NCI-H1417 treated with DMSO at 0.1 percent for 48 hours (cell line): Measurements from ENCODE around the gene TRPV2.

Source experiments
- DNase-seq: peaks from one replicate; lab custom pipeline; 2025; lab: John Stamatoyannopoulos, UW

Gene TRPV2

GRCh38 chr17:16406742-16407674 lies 8.4 kb upstream of the TRPV2 start:
- DNase-seq = no peak

- DNase-seq = no peak
Measured at GRCh38 chr17:16407911-16408588, 7.3 kb upstream of the TRPV2 start.

DNA sequence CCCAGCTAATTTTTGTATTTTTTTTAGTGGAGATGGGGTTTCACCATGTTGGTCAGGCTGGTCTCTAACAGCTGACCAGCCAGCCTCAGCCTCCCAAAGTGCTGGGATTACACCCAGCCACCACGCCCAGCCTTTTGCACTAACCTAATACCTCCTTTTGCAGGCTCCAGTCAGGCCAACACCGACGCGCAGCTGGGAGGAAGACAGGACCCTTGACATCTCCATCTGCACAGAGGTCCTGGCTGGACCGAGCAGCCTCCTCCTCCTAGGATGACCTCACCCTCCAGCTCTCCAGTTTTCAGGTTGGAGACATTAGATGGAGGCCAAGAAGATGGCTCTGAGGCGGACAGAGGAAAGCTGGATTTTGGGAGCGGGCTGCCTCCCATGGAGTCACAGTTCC lies 2.0 kb downstream of the TRPV2 start:
- DNase-seq = no peak

GRCh38 chr17:16417896-16418684 lies 2.7 kb downstream of the TRPV2 start:
- DNase-seq = no peak

DNA sequence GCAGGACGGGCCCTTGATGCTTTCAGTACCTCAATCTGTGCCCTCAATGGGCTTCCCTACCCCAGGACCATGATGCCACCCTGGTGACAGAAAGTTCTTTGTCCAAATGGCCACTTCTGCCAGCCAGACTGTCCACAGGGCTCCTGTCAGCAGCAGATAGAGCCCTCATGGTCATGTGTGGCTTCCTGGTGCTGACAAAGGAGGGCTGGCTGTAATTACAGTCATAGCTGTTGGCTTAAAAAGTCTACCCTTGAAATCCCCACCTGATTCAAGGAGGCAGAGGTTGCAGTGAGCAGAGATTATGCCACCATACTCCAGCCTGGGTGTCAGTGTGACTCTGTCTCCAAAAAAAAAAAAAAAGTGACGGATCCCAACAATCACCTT lies 3.3 kb downstream of the TRPV2 start:
- no peak for DNase-seq

GRCh38 chr17:16419074-16419928 lies 3.9 kb downstream of the TRPV2 start:
- DNase-seq = no peak

GRCh38 chr17:16419929-16420271 lies 4.5 kb downstream of the TRPV2 start:
- DNase-seq = no peak

- no peak for DNase-seq
Measured at GRCh38 chr17:16422416-16422815, 7.0 kb downstream of the TRPV2 start.

DNA sequence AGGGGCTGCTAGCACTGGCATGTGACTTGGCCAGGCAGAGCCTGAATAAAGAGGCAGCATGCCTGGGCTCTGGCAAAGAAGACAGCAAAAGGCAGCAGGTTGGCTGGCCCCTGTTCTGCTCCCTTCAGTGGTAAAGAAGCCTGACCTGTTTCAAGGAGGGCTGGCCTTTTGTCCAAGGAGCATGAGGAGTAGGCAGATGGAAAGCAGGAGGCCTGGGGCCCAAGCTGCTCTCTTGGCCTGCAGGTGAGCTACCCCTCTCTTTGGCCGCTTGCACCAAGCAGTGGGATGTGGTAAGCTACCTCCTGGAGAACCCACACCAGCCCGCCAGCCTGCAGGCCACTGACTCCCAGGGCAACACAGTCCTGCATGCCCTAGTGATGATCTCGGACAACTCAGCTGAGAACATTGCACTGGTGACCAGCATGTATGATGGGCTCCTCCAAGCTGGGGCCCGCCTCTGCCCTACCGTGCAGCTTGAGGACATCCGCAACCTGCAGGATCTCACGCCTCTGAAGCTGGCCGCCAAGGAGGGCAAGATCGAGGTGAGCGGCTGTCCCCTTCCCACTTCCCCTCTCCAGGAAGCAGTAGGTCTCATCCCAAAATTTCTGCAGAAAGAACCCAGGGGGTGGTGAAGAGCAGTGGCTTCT lies 8.0 kb downstream of the TRPV2 start:
- no peak for DNase-seq

- no peak for DNase-seq
Measured at GRCh38 chr17:16425202-16425601, 9.8 kb downstream of the TRPV2 start.

DNA sequence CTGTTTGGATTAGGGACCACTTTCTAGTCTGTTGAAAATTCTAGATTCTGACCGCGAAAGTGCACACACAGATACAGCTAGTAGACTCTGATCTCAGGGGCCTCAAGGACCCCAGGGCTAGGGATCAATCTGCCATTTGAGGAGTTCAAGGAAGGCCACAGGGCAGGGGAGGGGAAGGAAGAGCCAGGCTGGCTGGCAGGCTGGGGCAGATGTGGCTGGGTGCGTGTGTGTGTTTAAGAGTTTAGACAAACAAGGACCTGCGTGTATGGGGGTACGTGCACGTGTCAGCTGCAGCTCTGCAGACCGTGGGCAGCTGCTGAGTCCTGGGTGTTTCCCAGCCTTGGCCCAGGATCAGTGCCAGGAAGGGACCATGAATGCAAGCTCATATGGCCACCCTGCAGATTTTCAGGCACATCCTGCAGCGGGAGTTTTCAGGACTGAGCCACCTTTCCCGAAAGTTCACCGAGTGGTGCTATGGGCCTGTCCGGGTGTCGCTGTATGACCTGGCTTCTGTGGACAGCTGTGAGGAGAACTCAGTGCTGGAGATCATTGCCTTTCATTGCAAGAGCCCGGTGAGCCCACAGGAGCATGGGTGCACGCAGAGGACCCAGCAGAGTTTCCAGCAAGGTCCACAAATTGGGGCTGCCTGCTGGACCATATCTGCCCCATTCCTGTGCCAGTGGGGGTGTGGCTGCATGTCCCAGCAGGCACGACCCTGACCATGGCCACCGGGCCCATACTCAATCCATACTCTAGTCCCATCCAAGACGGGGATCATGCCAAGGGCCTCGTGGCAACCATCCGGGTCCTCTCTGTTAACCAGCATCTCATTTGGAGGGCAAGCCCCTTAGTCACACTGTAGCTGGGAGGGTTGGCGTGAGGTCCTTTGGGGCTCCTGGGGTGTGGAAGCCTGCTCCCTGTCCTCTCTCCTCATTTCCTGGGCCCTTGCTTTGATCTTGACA lies 10.6 kb downstream of the TRPV2 start:
- DNase-seq = no peak

DNA sequence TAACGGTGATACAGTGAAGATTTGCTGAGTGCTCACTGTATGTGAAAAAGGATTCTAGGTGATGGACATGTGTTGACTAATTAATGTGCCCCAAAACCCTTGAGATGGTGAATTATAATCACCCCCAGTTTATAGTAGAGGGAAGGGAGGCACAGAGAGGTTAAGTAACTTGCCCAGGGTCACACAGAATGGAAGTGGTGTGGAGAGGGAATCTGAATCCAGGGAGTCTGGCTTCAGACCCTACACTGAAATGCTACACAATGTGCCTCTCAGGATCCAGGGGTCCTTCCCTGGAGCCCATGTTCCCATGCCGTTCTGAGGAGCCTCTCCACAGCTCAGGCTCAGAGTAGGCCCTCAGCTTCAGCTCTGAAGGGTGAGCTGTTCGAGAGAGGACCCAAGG lies 11.6 kb downstream of the TRPV2 start:
- no peak for DNase-seq

- DNase-seq = no peak
Measured at GRCh38 chr17:16428098-16428882, 12.9 kb downstream of the TRPV2 start.

- no peak for DNase-seq
Measured at GRCh38 chr17:16429083-16429482, 13.7 kb downstream of the TRPV2 start.

DNA sequence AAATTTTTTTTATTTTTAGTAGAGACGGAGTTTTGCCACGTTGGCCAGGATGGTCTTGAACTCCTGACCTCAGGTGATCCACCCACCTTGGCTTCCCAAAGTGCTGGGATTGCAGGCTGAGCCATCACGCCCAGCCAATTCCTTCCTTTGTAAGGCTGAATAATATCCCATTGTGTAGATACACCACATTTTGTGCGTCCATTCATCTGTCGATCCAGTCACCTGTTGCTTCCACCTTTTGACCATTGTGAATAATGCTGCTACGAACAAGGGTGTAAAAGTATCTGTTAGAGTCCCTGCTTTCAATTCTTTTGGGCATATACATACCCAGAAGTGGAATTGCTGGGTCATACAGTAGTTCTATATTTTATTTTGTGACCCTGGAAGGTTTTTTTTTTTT lies 15.3 kb downstream of the TRPV2 start:
- no peak for DNase-seq

- DNase-seq = no peak
Measured at GRCh38 chr17:16432017-16432416, 16.6 kb downstream of the TRPV2 start.

GRCh38 chr17:16433514-16433913 lies 18.1 kb downstream of the TRPV2 start:
- DNase-seq = no peak

GRCh38 chr17:16434662-16435061 lies 19.3 kb downstream of the TRPV2 start:
- DNase-seq = no peak
